NCI-H128 (cell line): ENCODE measurements around the gene NKIRAS1.

Experiments used
- DNase-seq: peaks from one replicate; lab custom pipeline; 2025; ENCODE audit not compliant: unreplicated experiment; lab: John Stamatoyannopoulos, UW

Gene NKIRAS1

DNA sequence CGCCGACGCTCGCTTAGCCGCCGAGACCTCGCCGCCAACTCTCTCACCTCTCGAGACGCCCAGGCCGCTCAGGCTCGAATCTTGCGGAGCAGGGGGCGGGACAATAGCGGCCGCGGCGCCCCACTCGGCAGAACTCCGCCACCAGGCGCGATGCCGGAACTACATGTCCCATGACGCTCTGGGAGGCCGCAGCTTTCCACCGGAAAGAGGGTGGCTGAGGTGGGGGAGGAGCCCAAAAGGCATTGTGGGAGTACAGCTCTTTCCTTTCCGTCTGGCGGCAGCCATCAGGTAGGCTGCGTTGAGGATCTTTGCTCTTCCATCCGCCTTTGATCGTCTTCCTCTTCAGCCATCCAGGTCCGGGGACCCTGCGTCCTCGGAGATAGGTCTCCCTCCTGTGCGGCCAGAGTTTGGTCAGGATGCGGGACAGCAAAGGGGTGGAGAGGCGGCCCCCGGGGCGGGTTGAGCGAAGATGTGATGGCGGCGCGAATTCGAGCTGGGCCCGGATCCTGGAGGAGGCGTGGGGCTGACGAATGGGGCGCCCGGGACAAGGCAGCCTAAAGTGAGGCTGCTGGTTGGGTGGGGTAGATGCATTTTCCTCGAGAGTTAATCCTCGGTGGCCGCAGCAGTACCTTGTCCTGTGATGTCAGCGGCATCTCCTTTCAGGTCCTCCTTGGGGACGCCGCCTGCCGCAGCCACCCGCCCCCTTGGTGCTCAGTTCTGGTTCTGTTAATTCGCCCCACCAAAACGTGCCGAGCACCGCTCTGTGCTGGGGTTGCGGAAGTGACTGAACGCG is at the start of gene NKIRAS1, which contains the start of gene RPL15:
NKIRAS1 (minus strand) TSS at position 105 of the 793 bp plus-strand sequence. CDS start 6,086 bp downstream, outside the sequence.
RPL15 (plus strand) TSS at position 247 of the 793 bp plus-strand sequence. CDS start 728 bp downstream, outside the sequence.
- peak; percentile 91 for DNase-seq

DNA sequence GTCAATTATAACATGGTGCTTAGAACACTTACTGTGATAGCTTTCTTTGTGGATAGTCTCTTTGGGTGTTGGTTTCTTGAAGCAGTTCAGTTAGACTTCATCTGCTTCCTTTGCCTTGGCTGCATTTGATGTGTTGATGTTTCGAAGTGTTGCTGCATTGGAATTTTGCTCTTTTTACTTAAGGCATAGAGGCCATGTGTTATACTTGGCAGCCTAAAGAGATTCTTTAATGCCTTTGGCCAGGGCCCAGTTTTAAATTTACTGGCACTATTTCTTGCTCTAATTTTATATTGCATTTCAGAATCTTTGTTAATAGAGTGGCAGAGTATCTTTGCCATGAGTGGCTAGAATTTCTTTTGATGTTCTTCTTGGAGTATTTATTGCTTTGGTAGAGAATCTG is 49.5 kb upstream of the NKIRAS1 start:
- no peak for DNase-seq

DNA sequence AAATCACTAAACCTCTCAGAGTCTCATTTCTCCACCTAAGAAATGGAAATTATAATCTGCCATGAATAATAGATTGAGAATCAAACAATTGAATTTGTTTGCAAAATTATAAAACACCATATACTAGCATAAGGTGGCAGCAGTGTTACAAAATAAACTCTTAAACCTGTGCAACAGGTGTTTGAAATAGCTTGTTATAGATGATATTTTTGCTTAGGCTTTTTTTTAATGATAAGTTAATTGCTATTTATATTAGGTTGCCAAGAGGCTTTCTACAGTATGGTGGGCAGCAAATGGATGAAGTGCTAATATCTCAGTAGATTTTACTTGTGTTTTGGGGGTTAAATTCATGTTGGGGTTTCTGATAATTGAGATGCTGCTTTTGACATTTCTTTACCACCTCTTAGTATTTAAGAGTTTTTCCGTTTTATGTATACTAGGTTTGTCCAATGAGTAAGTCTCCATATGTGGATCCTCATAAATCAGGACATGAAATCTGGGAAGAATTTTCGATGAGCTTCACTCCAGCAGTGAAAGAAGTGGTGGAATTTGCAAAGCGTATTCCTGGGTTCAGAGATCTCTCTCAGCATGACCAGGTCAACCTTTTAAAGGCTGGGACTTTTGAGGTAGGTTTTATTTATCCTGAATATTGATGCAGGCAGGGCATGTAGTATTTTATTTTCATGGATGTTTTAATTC is 47.9 kb upstream of the NKIRAS1 start:
- no peak for DNase-seq

DNA sequence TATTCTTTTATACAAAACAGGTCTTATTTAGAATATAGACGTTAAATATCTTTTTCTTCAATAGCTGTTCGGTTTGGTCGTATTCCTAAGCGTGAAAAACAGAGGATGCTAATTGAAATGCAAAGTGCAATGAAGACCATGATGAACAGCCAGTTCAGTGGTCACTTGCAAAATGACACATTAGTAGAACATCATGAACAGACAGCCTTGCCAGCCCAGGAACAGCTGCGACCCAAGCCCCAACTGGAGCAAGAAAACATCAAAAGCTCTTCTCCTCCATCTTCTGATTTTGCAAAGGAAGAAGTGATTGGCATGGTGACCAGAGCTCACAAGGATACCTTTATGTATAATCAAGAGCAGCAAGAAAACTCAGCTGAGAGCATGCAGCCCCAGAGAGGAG is 45.1 kb upstream of the NKIRAS1 start:
- no peak for DNase-seq

DNA sequence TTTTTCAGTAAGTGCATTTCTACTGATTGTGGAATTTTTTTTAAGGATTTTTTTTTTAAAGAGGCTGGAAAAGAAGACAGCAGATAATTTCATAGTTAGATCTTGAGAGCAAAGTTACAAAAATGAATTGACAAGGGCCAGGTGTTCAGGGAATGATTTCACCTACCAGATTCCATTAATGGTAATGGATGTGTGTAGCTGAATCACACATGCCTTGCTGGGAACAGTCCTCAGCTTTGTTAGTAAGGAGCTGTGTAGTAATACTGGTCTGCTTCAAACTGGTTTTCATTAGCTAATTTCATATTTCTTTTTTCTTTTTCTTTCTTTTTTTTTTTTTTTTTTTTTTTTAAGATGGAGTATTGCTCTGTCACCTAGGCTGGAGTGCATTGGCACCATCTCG is 44.3 kb upstream of the NKIRAS1 start:
- no peak for DNase-seq

DNA sequence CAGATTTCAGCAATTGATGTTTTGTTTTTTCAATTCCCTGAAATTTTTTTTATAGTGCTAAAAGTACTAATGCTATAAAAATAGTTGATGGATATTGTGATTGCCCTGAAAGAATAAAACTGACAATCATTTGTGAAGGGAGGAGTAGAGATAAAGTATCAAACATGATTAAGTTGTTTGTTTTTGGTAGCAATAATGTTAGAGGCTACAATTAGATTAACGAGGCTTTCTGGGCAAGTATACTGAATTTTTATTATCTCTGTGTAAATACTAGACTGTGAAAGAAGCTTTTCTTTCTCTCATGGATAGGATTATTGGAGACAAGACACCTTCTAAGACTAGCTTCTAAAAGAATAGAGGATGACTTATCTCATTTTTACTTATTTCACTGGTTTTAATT is 43.9 kb upstream of the NKIRAS1 start:
- DNase-seq: no peak

DNA sequence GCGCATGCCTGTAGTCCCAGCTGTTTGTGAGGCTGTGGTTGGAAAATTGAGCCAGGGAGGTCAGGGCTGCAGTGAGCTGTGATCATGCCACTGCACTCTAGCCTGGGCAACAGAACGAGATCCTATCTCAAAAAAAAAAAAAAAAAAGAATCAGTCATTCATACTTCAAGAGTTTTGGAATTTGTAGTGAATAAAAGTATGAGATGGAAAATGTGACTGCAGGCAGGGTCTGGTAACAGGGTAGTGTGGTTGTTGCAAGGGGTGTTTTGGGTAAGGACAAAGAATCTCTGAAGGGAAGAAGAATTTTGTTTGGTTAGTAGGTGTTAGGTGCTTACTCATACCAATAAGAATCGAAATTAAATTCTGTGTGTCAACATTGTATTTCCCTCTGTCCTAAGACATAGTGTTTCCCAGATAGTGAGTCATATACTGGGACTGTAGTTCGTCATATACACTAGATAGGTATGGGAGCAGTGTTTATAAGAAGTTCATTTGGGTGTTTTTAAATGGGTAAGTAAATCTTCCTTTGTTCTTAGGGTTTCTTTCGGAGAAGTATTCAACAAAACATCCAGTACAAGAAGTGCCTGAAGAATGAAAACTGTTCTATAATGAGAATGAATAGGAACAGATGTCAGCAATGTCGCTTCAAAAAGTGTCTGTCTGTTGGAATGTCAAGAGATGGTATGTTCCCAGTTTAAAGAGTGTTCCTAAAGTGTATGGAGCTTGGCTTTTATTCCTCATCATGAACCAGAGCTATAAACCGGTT is 42.5 kb upstream of the NKIRAS1 start:
- DNase-seq: no peak

DNA sequence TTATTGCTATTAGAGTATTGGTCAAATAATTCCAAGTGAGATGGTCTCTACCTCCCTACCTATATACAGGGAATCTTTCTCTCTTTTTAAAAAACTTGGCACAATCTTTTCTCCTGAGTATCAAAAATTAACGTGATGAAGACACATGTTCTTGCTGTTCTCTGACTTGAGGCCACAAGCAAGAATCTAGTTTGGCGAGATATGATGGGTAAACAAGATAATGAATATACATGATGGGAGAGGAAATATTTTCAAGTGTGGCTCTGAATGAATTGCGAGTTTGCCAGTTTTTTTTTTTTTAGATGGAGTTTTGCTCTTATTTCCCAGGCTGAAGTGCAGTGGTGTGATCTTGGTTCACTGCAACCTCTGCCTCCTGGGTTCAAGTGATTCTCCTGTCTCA is 39.9 kb upstream of the NKIRAS1 start:
- DNase-seq: no peak

DNA sequence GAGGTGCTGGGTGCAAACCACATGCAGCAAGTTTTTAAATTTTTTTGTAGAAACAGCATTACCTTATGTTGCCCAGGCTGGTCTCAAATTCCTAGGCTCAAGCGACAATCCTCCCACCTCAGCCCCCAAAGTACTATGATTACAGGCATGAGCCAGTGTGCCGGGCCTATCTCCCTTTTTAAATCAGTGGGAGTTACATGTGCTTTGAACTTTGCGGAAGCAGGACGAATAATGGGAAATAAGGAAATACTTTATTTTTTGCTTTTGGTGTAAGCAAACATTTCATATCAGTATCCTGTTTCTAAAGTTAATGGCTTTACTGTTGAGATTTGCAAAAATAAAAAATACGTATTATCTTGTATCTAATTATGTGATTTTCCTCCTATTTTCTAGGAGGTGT is 37.4 kb upstream of the NKIRAS1 start:
- no peak for DNase-seq

DNA sequence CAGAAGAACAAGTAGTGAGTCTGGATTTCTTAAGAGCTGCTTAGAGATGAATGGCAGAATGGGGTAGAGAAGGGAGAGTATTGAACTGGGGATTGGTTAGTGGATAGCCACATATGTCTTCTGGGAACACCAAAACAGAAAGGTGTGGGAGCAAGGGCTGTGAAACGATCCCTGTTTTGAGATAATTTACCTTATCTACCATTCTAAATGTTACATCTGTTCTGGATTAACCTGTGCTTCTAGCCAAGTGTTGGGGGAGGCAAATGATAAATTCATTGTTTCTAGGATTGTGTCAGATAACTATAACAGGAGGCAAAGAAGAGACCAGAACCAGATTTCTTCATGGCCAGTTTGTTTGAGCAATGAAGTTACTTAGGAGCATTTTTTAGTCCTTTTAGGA is 36.7 kb upstream of the NKIRAS1 start:
- DNase-seq: no peak

DNA sequence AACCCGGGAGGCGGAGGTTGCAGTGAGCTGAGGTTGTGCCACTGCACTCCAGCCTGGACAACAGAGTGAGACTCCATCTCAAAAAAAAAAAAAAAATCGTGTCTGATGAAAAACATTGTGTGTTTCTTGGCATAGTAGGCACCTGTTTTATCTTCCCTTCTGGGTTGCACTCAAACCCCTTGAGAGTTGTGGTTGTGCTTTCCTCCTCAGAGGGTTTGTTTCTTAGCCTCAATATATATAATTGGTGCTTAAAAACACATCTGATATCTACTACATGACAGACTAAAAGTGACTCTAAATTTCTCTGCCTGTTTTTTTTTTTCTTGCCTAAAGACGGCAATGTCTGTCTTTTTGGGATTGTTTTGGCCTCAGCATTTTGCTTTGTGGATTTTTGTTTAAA is 35.9 kb upstream of the NKIRAS1 start:
- DNase-seq: no peak

DNA sequence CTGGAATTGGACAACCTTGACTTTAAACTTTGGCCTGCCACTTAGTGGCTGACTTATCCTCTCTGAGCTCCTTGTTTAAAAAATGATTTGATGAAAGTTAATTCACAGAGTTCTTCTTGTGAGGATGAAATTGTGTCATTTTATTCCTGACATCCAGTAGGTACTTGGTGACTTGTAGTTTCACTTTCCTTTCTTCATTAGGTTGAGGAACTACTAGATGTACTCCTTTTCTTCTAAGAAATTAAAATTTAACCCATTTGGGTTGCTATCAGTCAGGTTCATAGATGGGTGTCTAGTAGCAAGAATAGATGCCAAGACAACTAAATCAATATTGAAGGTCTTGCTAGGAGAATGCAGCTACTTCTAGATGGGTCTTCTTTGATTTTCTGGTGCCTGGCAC is 33.5 kb upstream of the NKIRAS1 start:
- DNase-seq: no peak

DNA sequence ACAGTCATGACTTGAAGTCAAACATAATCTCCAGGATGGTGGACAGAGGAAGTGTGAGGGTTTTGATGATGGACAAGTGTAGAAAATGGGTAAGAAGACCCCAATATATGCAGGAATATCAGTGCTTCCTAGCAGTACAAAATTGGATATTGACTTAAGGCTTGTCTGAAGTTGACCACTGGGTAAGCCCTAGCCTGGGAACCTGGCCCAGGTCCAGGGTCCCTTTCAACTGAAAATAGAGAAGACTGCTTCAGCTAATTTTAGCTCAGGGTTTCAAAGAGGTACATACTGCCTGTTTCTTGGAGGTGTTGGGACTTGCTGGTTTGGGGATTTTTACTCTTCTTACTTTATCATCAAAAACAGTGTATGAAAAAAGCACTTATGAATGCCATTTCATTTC is 33.0 kb upstream of the NKIRAS1 start:
- no peak for DNase-seq

DNA sequence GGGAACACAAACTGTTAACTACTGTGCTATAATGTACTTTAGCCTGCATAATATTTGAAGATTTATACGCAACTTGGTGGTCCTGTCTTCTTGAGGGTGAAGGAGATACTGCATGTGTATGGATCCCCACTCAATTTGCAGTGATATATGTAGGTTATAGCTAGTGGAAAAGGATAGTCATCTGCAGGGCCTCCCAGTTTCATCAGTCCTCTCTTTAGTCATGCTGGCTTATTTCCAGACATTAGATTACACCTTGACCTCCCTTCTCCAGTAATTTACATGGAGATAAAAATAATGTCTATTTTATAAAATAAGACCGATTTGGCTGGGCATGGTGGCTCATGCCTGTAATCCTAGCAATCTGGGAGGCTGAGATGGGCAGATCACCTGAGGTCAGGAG is 32.0 kb upstream of the NKIRAS1 start:
- no peak for DNase-seq

DNA sequence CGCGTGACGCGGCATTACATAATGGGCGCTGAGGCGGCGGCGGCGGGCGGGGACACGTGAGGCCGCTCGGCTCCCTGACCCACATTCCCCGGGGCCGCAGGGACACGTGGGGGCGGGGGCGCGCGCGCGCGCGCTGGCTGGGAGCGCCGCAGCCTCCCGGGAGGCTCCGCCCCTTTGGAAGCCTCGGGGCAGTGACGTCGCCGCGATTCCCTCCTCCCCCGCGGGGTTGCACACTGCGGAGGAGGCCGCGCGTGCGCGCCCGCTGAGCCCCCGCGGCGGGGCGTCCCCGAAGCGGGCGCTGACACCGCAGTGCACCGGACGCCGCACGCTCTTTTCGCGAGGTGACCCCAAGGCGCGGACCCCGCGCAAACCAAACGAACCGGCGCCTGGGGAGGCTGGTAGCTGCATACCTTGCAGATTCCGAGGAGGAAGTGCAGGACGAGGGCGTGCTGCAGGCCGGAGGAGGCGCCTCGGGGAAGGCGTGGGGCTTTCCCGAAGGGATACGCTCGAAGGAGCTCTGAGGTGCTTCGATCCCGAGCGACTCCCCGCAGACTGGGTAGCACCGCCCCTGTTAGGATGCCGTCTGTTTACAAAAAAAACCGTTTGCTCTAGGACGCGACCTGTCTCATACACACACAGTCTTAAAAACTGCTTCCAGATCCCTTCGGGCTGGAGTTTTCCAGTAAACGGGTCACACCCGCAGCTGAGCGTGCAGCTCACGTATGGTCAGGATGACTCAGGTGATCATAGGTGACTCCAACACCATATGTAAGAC is 29.3 kb upstream of the NKIRAS1 start:
- peak; percentile 84 for DNase-seq

DNA sequence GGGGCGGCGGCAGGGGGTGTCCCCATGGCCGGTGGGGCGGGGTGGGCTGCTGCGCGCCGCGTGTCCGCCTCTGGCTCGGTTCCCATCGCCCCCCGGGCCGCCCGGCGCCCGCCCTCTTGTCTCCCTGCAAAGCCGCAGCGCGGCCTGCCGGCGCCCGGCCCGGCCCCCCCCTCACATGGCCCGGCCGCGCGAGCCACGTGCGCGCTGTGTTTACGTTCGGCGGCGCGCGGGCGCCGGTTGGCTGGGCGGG is 28.8 kb upstream of the NKIRAS1 start:
- no peak for DNase-seq

DNA sequence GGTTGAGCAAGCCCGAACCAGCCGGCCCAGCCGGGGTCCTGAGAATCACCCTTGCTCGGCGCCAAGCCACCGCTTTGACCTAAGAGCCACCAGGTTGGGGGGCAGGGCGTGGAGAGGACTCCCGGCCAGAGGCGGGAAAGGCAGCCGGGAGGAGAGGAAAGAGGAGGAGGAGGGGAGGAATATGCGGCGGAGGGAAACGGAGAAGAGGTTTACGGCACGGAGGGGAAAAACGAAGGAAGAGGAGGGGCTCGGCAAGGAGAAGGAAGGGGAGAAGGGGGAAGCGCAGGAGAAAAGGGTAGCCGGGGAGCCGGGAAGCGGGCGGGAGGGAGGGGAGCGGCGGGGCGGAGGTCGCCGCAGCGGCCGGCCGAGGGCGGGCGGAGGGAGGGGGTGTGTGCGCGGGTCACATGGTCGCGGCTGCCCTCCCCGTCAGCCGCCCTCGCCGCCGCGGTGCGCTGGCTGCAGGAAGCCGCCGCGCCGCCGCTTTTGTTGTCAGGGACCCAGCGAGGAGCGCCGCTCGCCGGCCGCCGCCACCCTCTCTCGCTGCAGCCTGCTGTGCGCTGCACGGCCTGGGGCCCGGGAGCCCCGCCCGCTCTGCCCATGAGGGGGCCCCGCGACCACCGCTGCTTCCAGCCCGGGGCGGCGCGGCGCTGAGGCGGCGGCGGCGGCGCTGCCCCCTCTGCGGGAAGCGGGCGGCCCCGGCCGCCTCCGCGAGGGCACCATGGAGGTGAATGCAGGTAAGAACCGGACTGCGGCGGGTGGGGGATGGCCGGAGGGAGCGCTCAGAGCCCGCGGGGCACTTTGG is 28.3 kb upstream of the NKIRAS1 start, which contains the start of gene NR1D2:
NR1D2 (plus strand) TSS at position 426 of the 802 bp plus-strand sequence; CDS start at position 719, 293 bp downstream.
- DNase-seq: peak; percentile 26

DNA sequence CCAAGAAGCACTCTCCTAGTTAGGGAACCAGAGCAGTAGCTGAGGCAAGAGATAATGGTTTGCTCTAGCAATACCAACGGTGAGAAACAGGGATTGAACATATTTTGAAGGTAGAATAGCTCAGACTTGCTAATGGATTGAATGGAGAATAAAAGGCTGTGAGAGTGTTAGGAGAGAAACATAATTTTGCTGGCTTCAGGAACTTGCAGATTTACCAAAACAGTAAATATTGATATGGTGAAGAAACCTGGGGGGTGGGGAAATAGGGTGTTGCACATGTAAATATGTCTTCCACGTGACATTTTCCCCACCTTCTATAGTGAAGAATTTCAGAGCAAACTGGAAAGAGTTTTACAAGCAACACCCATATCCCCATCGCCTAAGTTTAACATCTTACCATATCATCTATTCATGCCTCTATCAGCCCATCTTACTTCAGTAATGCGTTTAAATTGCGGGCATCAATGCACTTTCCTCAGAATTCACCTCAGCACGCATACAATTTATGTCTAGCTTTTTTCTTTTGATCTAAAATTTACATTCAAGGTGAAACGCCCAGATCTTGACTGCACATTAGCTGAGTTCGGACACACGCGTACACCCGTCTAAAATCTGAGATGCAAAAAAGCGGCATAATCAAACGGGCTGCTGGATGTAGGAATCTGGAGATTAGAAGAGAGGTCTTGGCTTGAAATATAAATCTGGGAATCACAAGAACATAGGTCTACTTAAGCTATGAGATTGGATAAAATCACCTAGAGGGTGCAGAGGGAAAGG is 27.4 kb upstream of the NKIRAS1 start:
- DNase-seq: no peak

DNA sequence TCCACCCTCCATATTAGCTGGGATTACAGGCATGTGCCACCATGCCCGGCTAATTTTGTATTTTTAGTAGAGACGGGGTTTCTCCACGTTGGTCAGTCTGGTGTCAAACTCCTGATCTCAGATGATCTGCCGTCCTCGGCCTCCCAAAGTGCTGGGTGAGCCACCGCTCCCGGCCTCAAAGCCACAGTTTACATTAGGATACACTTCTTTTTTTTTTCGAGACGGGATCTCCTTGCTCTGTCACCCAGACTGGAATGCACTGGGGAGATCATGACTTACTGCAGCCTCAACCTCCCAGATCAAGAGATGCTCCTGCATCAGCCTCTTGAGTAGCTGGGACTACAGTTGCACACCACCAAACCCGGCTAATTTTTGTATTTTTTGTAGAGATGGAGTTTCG is 25.8 kb upstream of the NKIRAS1 start:
- DNase-seq: no peak

DNA sequence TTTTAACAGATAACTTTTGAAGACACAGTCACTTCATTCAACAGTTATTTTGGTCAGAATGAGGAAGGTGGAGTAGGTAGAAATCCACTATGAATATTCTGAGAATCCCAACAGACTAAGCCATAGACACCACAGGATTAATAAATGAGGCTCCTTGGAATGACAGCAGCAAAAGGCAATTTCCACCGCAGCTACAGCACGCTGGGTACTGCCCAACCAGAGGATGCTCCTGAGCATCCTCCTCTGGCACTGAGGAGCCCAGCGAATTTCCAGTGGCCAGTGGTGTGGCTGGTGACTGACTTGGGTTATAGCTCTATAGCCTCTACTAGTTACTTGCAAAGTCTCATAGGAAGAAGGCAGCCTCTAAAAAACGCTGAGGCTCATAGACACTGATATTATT is 24.6 kb upstream of the NKIRAS1 start:
- DNase-seq: no peak
